H1 (cell line): ENCODE data around the gene FOXN4. TPM values are rescaled to one million over a fixed set of nuclear protein-coding genes. Genes with fewer than 3 reads are reported as not detected.

Experiments used
- CHD1 ChIP-seq: IDR thresholded peaks from 2 replicates; pipeline ENCODE4 v1.6.1; 2012; ENCODE audit warnings: low read depth, low read length, improper control_type of control experiment
- E2F6 ChIP-seq: IDR thresholded peaks from 2 replicates; pipeline ENCODE4 v1.6.1; 2012; ENCODE audit warnings: inconsistent platforms
- GABPA ChIP-seq: IDR thresholded peaks from 2 replicates; pipeline ENCODE4 v1.6.1; 2011; ENCODE audit warnings: mild to moderate bottlenecking, low read length, moderate library complexity, borderline replicate concordance; ENCODE audit not compliant: insufficient read depth
- HDAC2 ChIP-seq, 2 experiments: fragments of 300-600 bp in 1 of 2; sonication (generic) in 1 of 2; IDR thresholded peaks; 2 replicates each; pipeline ENCODE4 v1.6.1; 2011 to 2012; ENCODE audit warnings: low read depth in 2 of 2, low read length in 2 of 2, mild to moderate bottlenecking in 2 of 2, moderate library complexity in 2 of 2, borderline replicate concordance in 1 of 2, inconsistent platforms in 1 of 2
- JUND ChIP-seq: IDR thresholded peaks from 2 replicates; pipeline ENCODE4 v1.6.1; 2011; ENCODE audit warnings: mild to moderate bottlenecking, improper control_type of control experiment, low read length
- RAD21 ChIP-seq, 2 experiments: IDR thresholded peaks in 1 of 2; conservative IDR thresholded peaks in 1 of 2; 2 replicates each; pipeline ENCODE4 v1.6.1; 2011; ENCODE audit warnings: low read depth in 2 of 2, low read length in 2 of 2, improper control_type of control experiment in 1 of 2, inconsistent platforms in 1 of 2, mild to moderate bottlenecking in 1 of 2, moderate library complexity in 1 of 2
- SIN3A ChIP-seq, 2 experiments: IDR thresholded peaks in 1 of 2; conservative IDR thresholded peaks in 1 of 2; 2 replicates each; pipeline ENCODE4 v1.6.1; 2011 to 2012; ENCODE audit warnings: low read length in 2 of 2, improper control_type of control experiment in 1 of 2, low read depth in 1 of 2, mild to moderate bottlenecking in 1 of 2
- TBP ChIP-seq: IDR thresholded peaks from 2 replicates; pipeline ENCODE4 v1.6.1; 2011; ENCODE audit warnings: low read depth, low read length, improper control_type of control experiment
- YY1 ChIP-seq: IDR thresholded peaks from 2 replicates; pipeline ENCODE4 v1.6.1; 2011; ENCODE audit warnings: low read depth, mild to moderate bottlenecking, low read length
- polyA plus RNA-seq, 7 experiments: library from polyadenylated mRNA; depleted of rRNA in 3 of 7; stranded (reverse) in 5 of 7; unstranded in 2 of 7; fragments of >200 nt in 5 of 7; fragments of 200-250 nt in 2 of 7; gene quantifications; 1 replicate in 5 of 7; 2 replicates in 1 of 7; 4 replicates in 1 of 7; pipeline versions ENCODE4 v1.2.1 to v1.2.3, GENCODE V29; 2011 to 2013; ENCODE audit warnings: missing spikeins in 2 of 7, mixed read lengths in 2 of 7
- total RNA-seq: library from RNA; stranded (reverse); fragmentation: NEBNext Ultra II Directional; extraction: Animal tissue kit (Norgen Biotek cat#: 25700); gene quantifications from 2 replicates; pipeline ENCODE4 v1.2.1, GENCODE V29; 2021

Gene FOXN4
- total and polyA plus RNA-seq, 2 of the 8 experiments (the other 6 are each of a cell fraction or from before 2014, with no cell fraction given), result 0.26 to 0.29 TPM

- no peak for TF ChIP-seq TBP
- TF ChIP-seq E2F6, result no peak
- TF ChIP-seq JUND, result no peak
- TF ChIP-seq CHD1, result no peak
- no peak for TF ChIP-seq RAD21 (IDR thresholded peaks at IDR 0.05 in 1 of 2, conservative IDR thresholded peaks at IDR 0.05 in 1 of 2; ENCODE audit: low read depth in 2 of 2, low read length in 2 of 2)
- TF ChIP-seq YY1, result peak; percentile 73
- no peak for TF ChIP-seq HDAC2 (IDR thresholded peaks at IDR 0.05; ENCODE audit: borderline replicate concordance in 1 of 2, low read depth in 2 of 2, low read length in 2 of 2)
- no peak for TF ChIP-seq SIN3A (conservative IDR thresholded peaks at IDR 0.05 in 1 of 2, IDR thresholded peaks at IDR 0.05 in 1 of 2; ENCODE audit: low read depth in 1 of 2, low read length in 2 of 2)
- no peak for TF ChIP-seq GABPA
Measured at GRCh38 chr12:109288571-109288970, 20.5 kb downstream of the FOXN4 start (continued).
